ENCODE results near the gene SERPINH1. TPM values are rescaled to one million over a fixed set of nuclear protein-coding genes. Genes with fewer than 3 reads are reported as not detected.

The SERPINH1 gene
- total RNA-seq, result 10 to 100 TPM; 19.3 to 20.6 TPM

DNA sequence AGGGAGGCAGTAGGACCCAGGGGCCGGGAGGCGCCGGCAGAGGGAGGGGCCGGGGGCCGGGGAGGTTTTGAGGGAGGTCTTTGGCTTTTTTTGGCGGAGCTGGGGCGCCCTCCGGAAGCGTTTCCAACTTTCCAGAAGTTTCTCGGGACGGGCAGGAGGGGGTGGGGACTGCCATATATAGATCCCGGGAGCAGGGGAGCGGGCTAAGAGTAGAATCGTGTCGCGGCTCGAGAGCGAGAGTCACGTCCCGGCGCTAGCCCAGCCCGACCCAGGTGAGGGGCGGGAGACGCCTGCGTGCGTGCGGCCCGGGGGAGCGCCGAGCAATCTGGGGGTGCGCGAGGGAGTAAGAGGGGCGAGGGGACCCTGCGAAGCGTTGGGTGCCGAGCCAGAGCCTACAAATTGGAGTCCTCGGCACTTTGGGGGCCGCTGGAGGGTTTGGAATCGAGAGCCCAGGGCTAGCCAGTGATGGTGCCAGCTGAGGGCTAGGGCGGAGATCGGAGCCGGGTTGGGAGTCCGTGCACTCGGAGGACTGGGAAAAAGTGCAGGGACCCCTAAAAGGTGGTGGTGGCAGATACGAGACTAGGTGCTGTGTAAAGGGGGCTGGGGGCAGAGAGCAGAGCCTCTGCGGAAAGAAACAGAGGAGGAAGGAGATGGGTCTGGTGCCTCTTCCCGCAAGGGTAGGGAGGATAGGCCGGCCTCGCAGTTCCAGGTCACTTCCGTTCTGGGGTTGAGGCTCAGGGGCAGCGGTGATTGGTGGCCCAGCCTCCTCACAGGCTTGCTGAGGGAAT is at the start of gene SERPINH1:
Gene SERPINH1 (plus strand): TSS at position 206 of the 788 bp plus-strand sequence. CDS start 4,097 bp downstream, outside the sequence.
- CTCF ChIA-PET, result interaction anchor here (0.7 to 2.7 kb wide), 5 partner anchors 10 to 117 kb away, joined by 3 to 10 read pairs (median 3); no protein-coding TSS in a partner anchor
- POLR2A ChIA-PET, result interaction anchor here (0.6 to 1.0 kb wide), 7 partner anchors 8 to 329 kb away, joined by 3 to 4 read pairs (median 3); partner anchors contain the start of gene GDPD5

DNA sequence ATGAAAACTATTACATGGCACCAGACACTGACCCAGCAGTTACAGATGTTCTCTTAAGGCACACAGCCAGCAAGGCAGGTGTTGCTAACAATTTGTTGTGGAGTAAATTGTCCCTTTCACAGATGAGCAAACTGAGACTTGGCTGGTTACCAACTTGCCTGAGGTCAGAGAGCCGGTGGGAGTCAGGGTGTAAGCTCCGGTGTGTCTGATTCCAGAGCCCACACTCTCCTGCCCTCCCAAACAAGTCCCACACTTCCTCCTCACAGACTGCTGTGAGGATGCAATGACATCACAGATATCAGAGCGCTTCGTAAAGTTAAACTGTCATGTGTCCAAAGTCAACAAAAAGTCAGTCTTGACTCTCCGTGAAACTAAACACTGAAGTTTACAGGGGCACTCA is 48.8 kb upstream of the SERPINH1 start:
- POLR2A ChIA-PET, result no interaction called here
- CTCF ChIA-PET, result no interaction called here

DNA sequence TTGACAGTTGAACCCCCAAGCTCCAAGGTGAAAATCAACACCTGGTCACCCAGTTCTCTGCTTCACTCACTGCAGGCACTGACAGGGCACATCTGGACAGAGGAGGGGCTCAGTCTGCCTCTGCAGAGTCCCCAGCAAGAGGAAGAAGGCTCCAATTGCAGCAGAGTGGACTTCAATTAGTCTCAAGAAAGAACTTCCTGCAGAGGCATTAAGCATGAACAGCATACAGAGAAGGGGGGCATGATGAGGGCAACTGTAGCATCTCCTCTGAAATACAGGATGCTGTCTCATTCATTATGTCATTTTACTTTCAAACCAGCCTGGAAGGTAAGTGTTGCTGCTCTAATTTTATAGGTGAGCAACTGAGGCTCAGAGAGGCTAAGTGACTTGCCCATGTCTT is 47.5 kb upstream of the SERPINH1 start:
- ChIA-PET POLR2A (no interaction called here), CTCF (no interaction called here)

DNA sequence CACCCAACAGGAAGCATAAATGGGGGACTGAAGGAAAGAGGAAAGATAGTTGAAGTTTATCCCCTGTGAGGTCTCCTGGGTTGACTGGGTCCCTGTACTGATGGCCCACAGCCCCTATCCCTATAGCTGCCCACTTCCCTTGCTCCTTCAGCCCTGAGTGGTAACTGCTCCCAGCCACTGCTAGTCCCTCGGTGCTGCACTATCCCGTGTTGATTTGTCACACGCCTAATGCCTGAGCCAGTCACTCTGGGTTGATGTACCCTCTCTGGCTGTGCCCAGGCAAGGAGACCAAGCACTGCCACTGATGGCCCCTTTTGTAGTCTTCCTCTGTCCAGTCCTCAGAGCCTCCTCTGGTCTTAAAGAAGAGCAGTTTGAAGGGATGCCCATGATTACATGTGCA is 45.9 kb upstream of the SERPINH1 start:
- ChIA-PET CTCF (interaction anchor here (1.4 kb wide), 1 partner anchor 14 kb away, joined by 3 read pairs; no protein-coding TSS in a partner anchor), POLR2A (no interaction called here)

DNA sequence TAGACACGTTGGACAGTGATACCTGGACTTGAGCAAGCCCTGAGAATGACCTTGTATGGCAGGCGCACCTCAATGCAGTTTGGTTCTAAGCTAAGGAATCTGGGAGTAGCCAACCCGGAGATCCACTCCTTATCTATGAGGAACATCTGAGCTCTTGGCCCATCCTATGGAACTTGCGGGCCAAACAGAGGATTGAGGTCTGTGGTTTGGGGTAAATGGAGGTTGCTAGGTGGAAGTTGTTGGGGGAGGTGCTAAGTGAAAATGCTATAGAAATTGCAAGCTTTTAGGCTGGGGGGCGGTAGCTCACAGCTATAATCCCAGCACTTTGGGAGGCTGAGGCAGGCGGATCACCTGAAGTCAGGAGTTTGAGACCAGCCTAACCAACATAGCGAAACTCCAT is 45.2 kb upstream of the SERPINH1 start:
- CTCF ChIA-PET, result interaction anchor here (1.1 kb wide), 1 partner anchor 66 kb away, joined by 3 read pairs; no protein-coding TSS in a partner anchor
- POLR2A ChIA-PET, result interaction anchor here (0.7 kb wide), 1 partner anchor 12 kb away, joined by 3 read pairs; no protein-coding TSS in a partner anchor

DNA sequence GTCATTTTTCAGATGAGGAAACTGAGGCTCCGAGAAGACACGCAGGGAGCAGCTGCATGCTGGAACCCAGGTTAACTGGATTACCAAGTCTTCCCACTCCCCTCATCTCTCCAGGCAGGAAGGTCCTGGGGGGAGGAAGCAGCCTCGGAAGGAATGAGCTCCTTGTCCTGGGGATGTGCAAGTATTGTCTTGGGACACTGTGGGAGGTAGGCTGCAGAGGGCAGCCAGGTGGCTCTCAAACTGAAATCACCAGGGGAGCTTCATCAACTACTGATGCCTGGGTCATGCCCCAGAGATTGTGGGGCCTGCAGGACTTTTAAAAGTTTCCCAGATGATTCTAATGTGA is 43.9 kb upstream of the SERPINH1 start:
- POLR2A ChIA-PET, result no interaction called here
- CTCF ChIA-PET, result interaction anchor here (1.0 to 1.1 kb wide), 2 partner anchors 15 to 67 kb away, joined by 3 read pairs; no protein-coding TSS in a partner anchor

DNA sequence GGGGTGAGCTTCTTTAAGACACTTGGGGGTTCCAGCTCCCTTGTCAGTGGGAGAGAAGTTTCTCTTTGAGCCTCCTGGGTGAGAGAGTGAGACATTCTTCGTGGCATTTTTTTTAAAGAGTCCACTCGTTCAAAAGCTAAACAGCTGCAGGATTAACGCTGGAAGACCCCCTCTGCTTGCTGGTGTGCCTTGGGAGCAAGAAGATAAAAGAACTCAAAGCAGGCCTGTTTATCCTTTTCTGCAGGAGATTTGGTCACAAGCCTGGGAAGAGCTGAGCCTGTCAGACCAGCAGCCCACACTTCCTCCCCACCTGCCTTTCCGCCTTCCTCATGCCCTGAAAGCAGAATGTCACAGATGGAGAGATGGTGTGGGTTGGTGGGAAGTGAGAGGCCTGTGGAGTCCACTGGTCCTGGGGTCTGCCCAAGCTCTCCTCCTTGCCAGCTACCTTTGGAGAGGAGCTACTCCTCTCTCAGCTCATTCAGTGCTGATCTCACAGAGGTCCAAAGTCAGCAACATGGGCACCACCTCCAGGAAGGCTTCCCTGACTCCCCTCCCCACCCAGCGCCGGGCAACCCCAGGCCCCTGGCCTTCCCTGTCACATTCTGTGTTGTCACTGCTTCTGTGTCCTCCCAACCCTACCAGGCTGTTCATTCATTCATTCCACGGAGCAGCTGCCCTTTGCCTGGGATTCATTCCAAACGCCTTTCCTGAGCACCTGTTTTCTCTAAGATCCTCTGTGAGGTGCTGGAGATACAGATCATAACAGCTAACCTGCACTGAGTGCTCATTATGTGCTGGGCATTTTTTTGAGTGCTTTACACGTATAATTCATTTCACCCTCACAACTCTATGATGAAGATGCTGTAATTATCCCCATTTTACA is 43.0 kb upstream of the SERPINH1 start:
- POLR2A ChIA-PET, result interaction anchor here (0.6 kb wide), 1 partner anchor 126 kb away, joined by 5 read pairs; no protein-coding TSS in a partner anchor
- CTCF ChIA-PET, result interaction anchor here (1.0 to 2.1 kb wide), 2 partner anchors 14 to 74 kb away, joined by 3 to 7 read pairs; no protein-coding TSS in a partner anchor

DNA sequence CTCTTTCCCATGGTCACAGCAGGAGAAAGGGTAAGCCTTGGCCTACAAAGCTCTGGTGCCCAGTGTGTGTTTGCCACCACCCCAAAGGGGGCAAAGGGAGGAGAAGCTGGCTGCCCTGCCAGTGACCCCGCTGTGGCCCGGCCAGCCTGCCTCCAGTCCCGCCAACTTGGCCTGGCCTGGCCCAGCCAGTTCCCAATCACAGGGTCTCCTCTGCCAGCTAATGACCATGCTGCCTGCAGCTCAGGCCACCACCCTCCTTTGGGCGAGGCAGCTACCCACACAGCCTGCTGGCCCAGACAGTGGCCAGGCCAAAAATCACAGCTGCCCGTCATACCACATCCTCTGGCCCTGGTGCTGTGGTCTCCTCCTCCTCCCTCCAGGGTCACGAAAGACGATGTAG is 41.4 kb upstream of the SERPINH1 start:
- ChIA-PET CTCF (interaction anchor here (1.1 to 2.1 kb wide), 2 partner anchors 11 to 75 kb away, joined by 3 to 7 read pairs; no protein-coding TSS in a partner anchor), POLR2A (no interaction called here)

DNA sequence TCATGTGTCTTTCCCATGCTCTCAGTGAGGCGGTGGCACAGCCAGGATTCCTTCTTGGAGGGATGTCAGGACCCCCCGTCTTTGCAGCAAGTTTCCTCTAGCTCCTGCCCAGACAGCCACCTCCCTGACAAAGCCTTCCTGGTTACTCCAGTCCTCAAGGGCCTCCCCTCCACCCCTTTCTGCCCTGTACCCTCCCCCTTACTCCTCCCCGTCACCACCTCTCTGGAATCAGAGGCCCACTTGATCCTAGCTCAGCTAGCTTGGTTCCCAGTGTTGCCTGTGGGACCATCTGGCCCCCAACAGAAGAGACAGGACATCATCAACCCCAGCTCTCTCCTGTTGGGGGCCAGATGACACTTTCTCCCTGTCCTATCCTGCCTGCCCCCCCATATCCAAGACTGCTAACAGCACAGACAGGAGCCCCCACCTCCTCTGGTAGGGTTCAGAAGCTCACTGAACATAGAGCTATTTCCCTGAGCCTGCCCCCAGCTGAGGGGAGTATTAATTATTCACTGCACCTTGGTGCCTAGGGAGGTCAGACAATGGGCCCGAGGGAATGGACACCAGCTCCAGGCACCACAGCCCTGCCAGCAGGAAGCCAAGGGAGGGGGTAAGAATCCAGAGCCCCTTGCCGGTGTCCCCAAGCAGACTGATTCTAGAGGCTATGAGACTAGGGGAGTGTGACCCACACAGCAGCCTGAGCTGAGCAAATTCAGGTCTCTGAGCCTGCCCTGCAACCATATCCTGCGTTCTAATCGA is 39.6 kb upstream of the SERPINH1 start:
- ChIA-PET CTCF (interaction anchor here (0.5 to 1.3 kb wide), 4 partner anchors 15 to 193 kb away, joined by 3 to 5 read pairs (median 3); no protein-coding TSS in a partner anchor), POLR2A (no interaction called here)

DNA sequence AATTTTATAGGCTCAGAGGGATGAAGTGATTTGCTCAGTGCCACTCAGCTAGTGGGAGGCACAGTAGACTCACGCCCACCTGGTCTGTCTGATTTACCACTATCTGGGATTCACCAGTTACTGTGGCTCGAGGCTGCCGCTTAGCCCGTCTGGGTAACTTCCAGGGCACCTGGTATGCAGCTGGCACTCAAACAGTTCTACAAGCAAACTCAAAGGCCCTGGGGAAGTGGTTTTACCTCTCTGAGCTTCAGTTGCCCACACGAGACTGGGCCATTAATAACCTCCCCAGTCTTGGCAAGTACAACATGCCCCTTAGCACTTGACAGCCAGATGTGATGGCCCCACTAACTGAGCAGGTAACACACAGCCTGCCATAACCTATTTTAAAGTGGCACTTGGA is 38.9 kb upstream of the SERPINH1 start:
- ChIA-PET POLR2A (no interaction called here), CTCF (interaction anchor here (0.5 to 1.3 kb wide), 4 partner anchors 14 to 194 kb away, joined by 3 to 5 read pairs (median 3); no protein-coding TSS in a partner anchor)

DNA sequence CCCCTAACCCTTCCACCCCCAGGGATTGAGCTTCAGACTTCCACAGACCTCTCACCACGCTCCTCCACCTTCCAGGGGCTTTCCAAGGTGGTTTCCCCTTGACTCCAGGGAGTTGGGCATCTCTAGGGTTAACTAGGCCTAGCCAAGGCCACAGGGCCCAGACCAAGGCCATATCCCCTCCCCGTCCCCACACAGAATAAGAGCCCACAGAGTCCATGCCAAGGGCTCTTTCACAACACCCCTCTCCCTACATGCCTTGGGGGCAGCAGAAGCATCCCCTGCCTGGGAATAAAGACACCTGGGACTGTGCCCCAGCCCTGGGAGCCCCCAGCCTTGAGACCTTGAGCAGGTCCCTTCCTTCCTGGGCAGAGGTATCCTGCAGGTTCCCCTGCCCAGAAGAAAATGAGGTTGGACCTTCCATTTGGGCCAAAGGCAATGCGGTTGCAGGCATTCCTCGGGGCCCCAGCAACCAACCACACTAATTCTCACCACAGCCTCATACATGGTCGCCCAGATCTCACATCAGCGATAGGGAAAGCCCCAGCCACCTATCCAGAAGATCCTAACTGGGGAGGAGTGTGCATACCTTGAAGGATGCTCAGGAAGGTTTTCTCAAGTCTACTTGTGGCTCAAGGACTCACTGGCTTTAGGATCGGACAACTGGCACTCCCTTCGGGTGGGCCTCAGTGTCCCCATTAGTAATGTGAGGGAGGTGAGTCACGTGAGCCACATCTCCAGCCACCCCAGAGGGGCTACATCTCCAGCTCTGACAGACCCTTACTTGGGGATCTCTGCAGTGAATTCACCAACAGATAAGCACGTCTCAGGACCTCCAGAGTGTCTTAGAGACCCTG is 38.0 kb upstream of the SERPINH1 start:
- POLR2A ChIA-PET, result interaction anchor here (0.5 kb wide), 1 partner anchor 385 kb away, joined by 4 read pairs; no protein-coding TSS in a partner anchor
- CTCF ChIA-PET, result interaction anchor here (0.8 to 1.3 kb wide), 4 partner anchors 15 to 139 kb away, joined by 3 to 5 read pairs (median 4); partner anchors contain the start of gene SERPINH1

DNA sequence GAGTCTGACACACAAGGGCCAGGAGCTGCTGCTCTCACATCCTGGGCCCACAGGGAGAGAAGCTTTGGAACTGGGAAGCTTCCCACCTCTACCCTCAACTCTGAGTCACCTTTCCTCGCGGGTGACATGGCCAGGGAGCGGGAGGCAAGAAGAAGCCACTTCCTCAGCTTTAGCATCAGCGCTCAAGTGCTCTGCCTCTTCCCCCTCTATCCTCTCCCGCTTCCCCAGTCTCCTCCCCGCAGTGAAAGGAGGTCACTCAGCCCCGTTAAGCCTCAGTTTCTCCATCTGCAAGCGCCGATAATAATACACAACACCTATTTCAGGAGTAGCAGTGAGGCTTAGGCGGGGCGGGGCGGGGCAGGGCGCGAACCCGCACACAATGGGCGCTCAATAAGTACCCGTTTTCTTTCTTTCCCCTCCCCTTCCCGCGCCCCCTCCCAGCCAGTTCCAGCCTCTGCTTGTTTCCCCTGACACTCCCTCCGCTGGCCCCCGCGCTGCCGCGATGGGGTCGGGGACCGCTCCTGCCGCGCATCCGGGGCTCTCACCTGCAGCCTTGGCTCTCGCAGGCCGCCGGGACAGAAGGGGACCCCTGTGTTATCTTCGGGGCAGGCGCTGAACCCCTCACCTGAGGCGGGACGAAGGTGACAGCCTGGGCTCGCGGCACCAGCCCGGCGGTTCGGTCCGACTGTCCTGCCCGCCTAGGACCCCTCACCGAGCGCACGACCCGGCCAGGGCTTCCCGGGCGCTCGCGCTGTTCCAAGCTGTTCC is 37.2 kb upstream of the SERPINH1 start:
- ChIA-PET POLR2A (interaction anchor here (0.7 to 1.7 kb wide), 3 partner anchors 22 to 249 kb away, joined by 3 to 5 read pairs (median 3); no protein-coding TSS in a partner anchor), CTCF (interaction anchor here (0.5 to 2.0 kb wide), 8 partner anchors 14 to 169 kb away, joined by 3 to 8 read pairs (median 4); partner anchors contain the start of gene SERPINH1)

DNA sequence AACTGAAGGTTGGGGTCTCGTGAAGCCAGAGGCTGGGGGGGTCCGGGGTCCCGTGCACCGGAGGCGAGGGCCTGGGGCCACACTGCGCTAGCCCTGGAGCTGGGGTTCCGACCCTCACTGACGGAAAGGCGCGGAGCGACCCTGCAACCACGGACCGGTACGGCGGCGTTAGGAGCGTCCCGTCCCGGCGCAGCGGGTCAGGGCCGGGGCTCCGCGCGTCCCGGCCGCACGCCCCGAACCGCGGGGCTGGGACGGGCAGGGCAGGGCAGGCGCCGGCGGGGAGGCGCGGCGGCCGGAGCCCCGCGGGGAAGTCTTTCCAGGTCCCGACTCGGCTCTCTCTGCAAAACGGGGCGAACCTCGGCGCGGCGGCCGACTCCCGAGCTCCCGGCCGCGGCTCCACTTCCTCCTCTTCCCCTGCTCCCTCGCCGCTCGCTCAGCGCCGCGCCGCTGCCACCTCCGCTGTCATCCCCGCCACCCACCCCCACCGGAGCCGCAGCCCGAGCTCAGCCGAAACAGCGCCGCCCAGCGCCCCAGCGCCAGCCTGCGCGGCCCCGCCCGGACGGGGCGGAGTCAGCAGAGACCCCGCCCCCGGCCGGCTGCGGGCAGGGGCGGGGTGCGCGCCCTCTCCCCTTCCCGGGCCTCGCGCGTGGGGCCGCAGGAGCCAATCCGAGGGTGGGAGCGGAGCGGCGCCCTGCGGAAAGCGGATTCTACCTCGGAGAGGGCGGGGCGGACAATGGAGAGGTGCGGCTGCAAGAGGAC is 36.4 kb upstream of the SERPINH1 start, which contains the start of gene GDPD5:
Gene GDPD5 (minus strand): TSS at position 509 of the 759 bp plus-strand sequence. CDS start 48,206 bp downstream, outside the sequence.
- POLR2A ChIA-PET, result interaction anchor here (0.7 to 1.7 kb wide), 4 partner anchors 22 to 250 kb away, joined by 3 to 5 read pairs (median 3); partner anchors contain the start of gene SERPINH1
- CTCF ChIA-PET, result interaction anchor here (0.5 to 2.0 kb wide), 11 partner anchors 13 to 170 kb away, joined by 3 to 8 read pairs (median 4); no protein-coding TSS in a partner anchor

DNA sequence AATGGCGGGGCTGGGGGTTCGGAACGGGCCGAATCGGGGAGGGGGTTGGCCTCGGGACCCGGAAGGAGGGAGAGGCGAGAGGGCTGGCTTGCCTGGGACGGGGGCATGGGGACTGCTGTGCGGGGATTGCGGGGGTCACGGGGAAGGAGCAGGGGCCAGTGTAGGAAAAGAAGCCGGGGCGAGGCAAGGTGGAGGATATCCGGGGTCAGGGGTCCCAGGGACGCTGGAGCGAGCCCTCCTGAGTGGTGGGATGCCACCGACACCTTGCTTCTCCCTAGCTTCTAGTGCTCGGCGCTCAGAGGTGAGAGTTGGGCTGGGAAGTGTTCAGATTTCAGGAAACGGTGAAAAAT is 35.9 kb upstream of the SERPINH1 start:
- CTCF ChIA-PET, result interaction anchor here (0.9 to 2.0 kb wide), 5 partner anchors 46 to 135 kb away, joined by 3 to 5 read pairs (median 4); no protein-coding TSS in a partner anchor
- POLR2A ChIA-PET, result interaction anchor here (1.0 to 1.7 kb wide), 3 partner anchors 23 to 51 kb away, joined by 3 to 5 read pairs (median 3); partner anchors contain the start of gene SERPINH1

DNA sequence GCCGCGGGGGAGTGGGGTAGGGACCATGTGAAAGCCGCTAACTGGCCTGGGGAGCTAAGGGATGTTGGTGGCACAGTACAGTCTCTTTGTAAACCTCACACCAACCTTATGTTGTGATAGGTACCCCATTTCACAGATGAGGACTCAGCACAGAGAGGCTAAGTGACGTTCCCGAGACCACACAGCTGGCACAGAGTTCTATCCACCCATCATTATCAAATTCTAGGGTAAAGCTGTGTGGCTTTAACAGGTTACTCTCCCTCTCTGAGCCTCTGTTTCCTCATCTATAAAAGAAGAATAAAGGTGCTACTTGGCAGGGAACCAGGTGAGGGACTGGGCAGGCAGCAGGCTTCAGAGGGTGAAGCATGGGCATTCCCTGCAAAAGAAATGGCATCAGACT is 34.9 kb upstream of the SERPINH1 start:
- POLR2A ChIA-PET, result no interaction called here
- CTCF ChIA-PET, result interaction anchor here (1.0 to 11.3 kb wide), 3 partner anchors 84 to 141 kb away, joined by 4 to 101 read pairs (median 8); no protein-coding TSS in a partner anchor

Data from activated CD8-positive, alpha-beta memory T cell treated with anti-CD3 and anti-CD28 coated beads for 36 hours (primary cell).